ENCODE results near the gene DPH1. TPM values are rescaled to one million over a fixed set of nuclear protein-coding genes. Genes with fewer than 3 reads are reported as not detected.

DPH1 gene
- total and polyA plus RNA-seq, 4 donors: 9.8 to 24.6 (median 19.4) TPM

DNA sequence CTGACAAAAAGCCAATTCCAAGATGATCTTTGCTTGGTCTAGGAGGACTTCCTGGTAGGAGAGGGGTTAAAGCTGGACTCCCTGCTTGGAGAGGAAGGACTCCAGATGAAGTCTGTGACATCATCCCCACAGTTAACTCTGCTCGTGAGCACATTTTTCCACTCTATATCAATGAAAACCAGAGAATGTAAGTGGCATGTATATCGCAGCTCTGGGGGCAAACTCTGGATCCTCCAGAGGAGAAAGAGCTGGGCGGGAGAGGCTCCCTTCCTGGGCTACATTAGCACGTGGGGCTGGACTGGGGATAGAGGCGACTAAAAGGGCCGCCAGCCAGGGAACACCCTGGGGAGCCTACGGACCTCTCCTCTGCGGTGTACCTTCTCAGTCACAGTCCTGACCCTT lies 59.1 kb downstream of the DPH1 start:
- Histone ChIP-seq H3K4me1 (ENCODE audit: control insufficient read depth in 4 of 4, insufficient read depth in 4 of 4, low read length in 3 of 4) (peaks cover 2 to 23% (median 15%) of the 10 kb centered on the region in 4 donors), H3K27ac (ENCODE audit: low read depth in 1 of 2, low read length in 2 of 2) (peak overlapping the region; percentile 67 to 75), H3K4me3 (ENCODE audit: low read depth in 1 of 3, low read length in 3 of 3) (no peak overlapping the region), H3K9ac (ENCODE audit: low read depth in 1 of 2, low read length in 2 of 2) (peak overlapping the region; percentile 13 to 58), H3K27me3 (ENCODE audit: control insufficient read depth in 4 of 4, insufficient read depth in 4 of 4, low read length in 3 of 4) (no peaks in the 10 kb centered on the region), H3K36me3 (ENCODE audit: control insufficient read depth in 4 of 4, insufficient read depth in 3 of 4, low read depth in 1 of 4, low read length in 3 of 4) (no peaks in the 10 kb centered on the region), H3K9me3 (ENCODE audit: control insufficient read depth in 4 of 4, low read length in 3 of 4) (no peaks in the 10 kb centered on the region)
- TF ChIP-seq GABPA (IDR thresholded peaks at IDR 0.05 in 1 of 2, conservative IDR thresholded peaks at IDR 0.05 in 1 of 2) (no peak), TAF1 (conservative IDR thresholded peaks at IDR 0.05) (no peak), JUND (IDR thresholded peaks at IDR 0.05) (peak in 1 of 2 donors; percentile 44), SP1 (IDR thresholded peaks at IDR 0.05) (no peak), CTCF (IDR thresholded peaks at IDR 0.05; ENCODE audit: low read depth, low read length, missing input control) (no peak), FOXA2 (IDR thresholded peaks at IDR 0.05) (no peak), RXRA (IDR thresholded peaks at IDR 0.05) (peak in 1 of 2 donors; percentile 17), ZBTB33 (IDR thresholded peaks at IDR 0.05) (no peak)
- 68% methylated on average over 8 of the region's 8 CpGs for WGBS
- no peak for DNase-seq (ENCODE audit: low spot score)

DNA sequence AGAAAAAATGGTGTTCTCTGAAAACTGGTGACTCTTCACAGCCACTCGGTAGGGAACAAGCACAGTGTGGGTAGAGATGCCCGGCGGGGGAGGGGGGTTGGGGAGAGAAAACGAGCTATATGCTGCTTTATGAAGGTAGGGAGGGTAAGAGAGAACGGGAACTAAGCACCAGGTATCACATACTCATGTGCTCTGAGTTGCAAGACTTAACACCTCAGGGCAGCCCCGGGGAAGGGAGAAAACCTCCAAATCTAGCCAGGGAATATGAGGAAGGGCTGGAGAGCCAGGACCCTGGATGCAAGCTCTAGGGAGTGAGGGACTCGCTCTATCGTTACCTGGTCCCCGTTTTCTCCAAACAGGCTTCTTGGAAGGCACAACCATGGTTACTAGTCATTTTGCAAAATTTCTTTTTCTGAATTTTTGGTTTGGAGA lies 60.3 kb downstream of the DPH1 start:
- Histone ChIP-seq H3K36me3 (ENCODE audit: control insufficient read depth in 4 of 4, insufficient read depth in 3 of 4, low read depth in 1 of 4, low read length in 3 of 4) (no peaks in the 10 kb centered on the region), H3K9ac (ENCODE audit: low read depth in 1 of 2, low read length in 2 of 2) (no peak overlapping the region), H3K9me3 (ENCODE audit: control insufficient read depth in 4 of 4, low read length in 3 of 4) (no peaks in the 10 kb centered on the region), H3K4me3 (ENCODE audit: low read depth in 1 of 3, low read length in 3 of 3) (no peak overlapping the region), H3K27me3 (ENCODE audit: control insufficient read depth in 4 of 4, insufficient read depth in 4 of 4, low read length in 3 of 4) (no peaks in the 10 kb centered on the region), H3K4me1 (ENCODE audit: control insufficient read depth in 4 of 4, insufficient read depth in 4 of 4, low read length in 3 of 4) (peaks cover 2 to 24% (median 20%) of the 10 kb centered on the region in 4 donors), H3K27ac (ENCODE audit: low read depth in 1 of 2, low read length in 2 of 2) (peak overlapping the region in 1 of 2 donors; percentile 75)
- TF ChIP-seq, protein P1, sequence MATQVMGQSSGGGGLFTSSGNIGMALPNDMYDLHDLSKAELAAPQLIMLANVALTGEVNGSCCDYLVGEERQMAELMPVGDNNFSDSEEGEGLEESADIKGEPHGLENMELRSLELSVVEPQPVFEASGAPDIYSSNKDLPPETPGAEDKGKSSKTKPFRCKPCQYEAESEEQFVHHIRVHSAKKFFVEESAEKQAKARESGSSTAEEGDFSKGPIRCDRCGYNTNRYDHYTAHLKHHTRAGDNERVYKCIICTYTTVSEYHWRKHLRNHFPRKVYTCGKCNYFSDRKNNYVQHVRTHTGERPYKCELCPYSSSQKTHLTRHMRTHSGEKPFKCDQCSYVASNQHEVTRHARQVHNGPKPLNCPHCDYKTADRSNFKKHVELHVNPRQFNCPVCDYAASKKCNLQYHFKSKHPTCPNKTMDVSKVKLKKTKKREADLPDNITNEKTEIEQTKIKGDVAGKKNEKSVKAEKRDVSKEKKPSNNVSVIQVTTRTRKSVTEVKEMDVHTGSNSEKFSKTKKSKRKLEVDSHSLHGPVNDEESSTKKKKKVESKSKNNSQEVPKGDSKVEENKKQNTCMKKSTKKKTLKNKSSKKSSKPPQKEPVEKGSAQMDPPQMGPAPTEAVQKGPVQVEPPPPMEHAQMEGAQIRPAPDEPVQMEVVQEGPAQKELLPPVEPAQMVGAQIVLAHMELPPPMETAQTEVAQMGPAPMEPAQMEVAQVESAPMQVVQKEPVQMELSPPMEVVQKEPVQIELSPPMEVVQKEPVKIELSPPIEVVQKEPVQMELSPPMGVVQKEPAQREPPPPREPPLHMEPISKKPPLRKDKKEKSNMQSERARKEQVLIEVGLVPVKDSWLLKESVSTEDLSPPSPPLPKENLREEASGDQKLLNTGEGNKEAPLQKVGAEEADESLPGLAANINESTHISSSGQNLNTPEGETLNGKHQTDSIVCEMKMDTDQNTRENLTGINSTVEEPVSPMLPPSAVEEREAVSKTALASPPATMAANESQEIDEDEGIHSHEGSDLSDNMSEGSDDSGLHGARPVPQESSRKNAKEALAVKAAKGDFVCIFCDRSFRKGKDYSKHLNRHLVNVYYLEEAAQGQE (IDR thresholded peaks at IDR 0.05): no peak
- TF ChIP-seq TAF1 (conservative IDR thresholded peaks at IDR 0.05): no peak
- DNase-seq (ENCODE audit: low spot score): no peak
- 81% methylated on average over 9 of the region's 9 CpGs for WGBS

All from liver (tissue), 9 donors.